ENCODE results near the gene CPPED1. TPM values are rescaled to one million over a fixed set of nuclear protein-coding genes. Genes with fewer than 3 reads are reported as not detected.

Gene CPPED1
- total and polyA plus RNA-seq, 10 donors: 10.0 to 66.3 (median 45.4) TPM

- 48 to 69% (median 54%) methylated on average over 7 to 12 of the region's 12 CpGs for WGBS, 5 donors
- peaks cover 0 to 2% (median 0%) of the 10 kb centered on the region in 8 donors for H3K9me3 ChIP-seq
- H3K36me3 ChIP-seq: no peaks in the 10 kb centered on the region
- H3K4me3 ChIP-seq: no peak overlapping the region
- intact Hi-C loops (cut with DNase I; ENCODE audit: low total_unique reads): no loop called here
- TF ChIP-seq CTCF (IDR thresholded peaks at IDR 0.05 in 8 of 11, conservative IDR thresholded peaks at IDR 0.05 in 3 of 11) (no peak), POLR2A (IDR thresholded peaks at IDR 0.05) (no peak), POLR2AphosphoS5 (IDR thresholded peaks at IDR 0.05) (no peak)
- no peak overlapping the region for H3K27ac ChIP-seq
- DNase-seq: no peak
- no peaks in the 10 kb centered on the region for H3K4me1 ChIP-seq
- H3K27me3 ChIP-seq (replicated peaks in 1 of 7): peaks cover 0 to 12% (median 0%) of the 10 kb centered on the region in 7 donors
Measured at GRCh38 chr16:12637002-12637401, 166.7 kb downstream of the CPPED1 start.

GRCh38 chr16:12629271-12629670, 174.4 kb downstream of the CPPED1 start:
- Histone ChIP-seq H3K27ac (no peak overlapping the region), H3K4me1 (no peaks in the 10 kb centered on the region), H3K9me3 (no peaks in the 10 kb centered on the region), H3K36me3 (no peaks in the 10 kb centered on the region), H3K27me3 (replicated peaks in 1 of 7) (peaks cover 0 to 15% (median 0%) of the 10 kb centered on the region in 7 donors), H3K4me3 (no peak overlapping the region)
- TF ChIP-seq POLR2A (IDR thresholded peaks at IDR 0.05): no peak
- TF ChIP-seq POLR2AphosphoS5 (IDR thresholded peaks at IDR 0.05): no peak
- TF ChIP-seq CTCF (IDR thresholded peaks at IDR 0.05 in 8 of 11, conservative IDR thresholded peaks at IDR 0.05 in 3 of 11): no peak
- DNase-seq: no peak
- WGBS, 5 donors: 90 to 96% (median 92%) methylated on average over 3 to 9 of the region's 9 CpGs
- intact Hi-C loops (cut with DNase I; ENCODE audit: low total_unique reads): no loop called here

- H3K9me3 ChIP-seq: peaks cover 0 to 3% (median 0%) of the 10 kb centered on the region in 8 donors
- intact Hi-C loops (cut with DNase I; ENCODE audit: low total_unique reads): no loop called here
- H3K36me3 ChIP-seq: no peaks in the 10 kb centered on the region
- H3K4me3 ChIP-seq: no peak overlapping the region
- TF ChIP-seq CTCF (IDR thresholded peaks at IDR 0.05 in 8 of 11, conservative IDR thresholded peaks at IDR 0.05 in 3 of 11) (no peak), POLR2AphosphoS5 (IDR thresholded peaks at IDR 0.05) (no peak), POLR2A (IDR thresholded peaks at IDR 0.05) (no peak)
- H3K27ac ChIP-seq: no peak overlapping the region
- WGBS, 5 donors: 45 to 69% (median 51%) methylated on average over 2 of the region's 2 CpGs
- no peaks in the 10 kb centered on the region for H3K4me1 ChIP-seq
- peaks cover 0 to 11% (median 0%) of the 10 kb centered on the region in 7 donors for H3K27me3 ChIP-seq (replicated peaks in 1 of 7)
- DNase-seq: no peak
Measured at GRCh38 chr16:12628536-12628935, 175.2 kb downstream of the CPPED1 start.

GRCh38 chr16:12627394-12627793, 176.3 kb downstream of the CPPED1 start:
- TF ChIP-seq CTCF (IDR thresholded peaks at IDR 0.05 in 8 of 11, conservative IDR thresholded peaks at IDR 0.05 in 3 of 11) (no peak), POLR2A (IDR thresholded peaks at IDR 0.05) (no peak), POLR2AphosphoS5 (IDR thresholded peaks at IDR 0.05) (no peak)
- peaks cover 0 to 11% (median 0%) of the 10 kb centered on the region in 7 donors for H3K27me3 ChIP-seq (replicated peaks in 1 of 7)
- H3K27ac ChIP-seq: no peak overlapping the region
- no peaks in the 10 kb centered on the region for H3K4me1 ChIP-seq
- H3K36me3 ChIP-seq: no peaks in the 10 kb centered on the region
- intact Hi-C loops (cut with DNase I; ENCODE audit: low total_unique reads): no loop called here
- peaks cover 0 to 3% (median 0%) of the 10 kb centered on the region in 8 donors for H3K9me3 ChIP-seq
- H3K4me3 ChIP-seq: no peak overlapping the region
- WGBS, 5 donors: 58 to 85% (median 80%) methylated on average over 3 of the region's 3 CpGs
- DNase-seq: no peak

Measured in spleen (tissue), 11 donors.